Fibroblast of skin of right biceps (primary cell): ENCODE data around the gene BANP.
"Not testable (repeated sequence)": the region's sequence is repeated elsewhere in the genome, so short reads cannot be mapped to it uniquely, and the experiment has no call there.

ENCODE experiments used
- DNase-seq: peaks from one replicate; pipeline ENCODE4 v3.0.0-alpha.2; 2013

The BANP gene

GRCh38 chr16:88067530-88068411, 116.5 kb downstream of the BANP start:
- DNase-seq: no peak

GRCh38 chr16:88068476-88069396, 117.5 kb downstream of the BANP start:
- DNase-seq: no peak

GRCh38 chr16:88069397-88070168, 118.3 kb downstream of the BANP start:
- no peak for DNase-seq

- no peak for DNase-seq
These were observed 119.1 kb downstream of the BANP start for GRCh38 chr16:88070341-88070740.

GRCh38 chr16:88070989-88071625, 119.9 kb downstream of the BANP start:
- no peak for DNase-seq

DNA sequence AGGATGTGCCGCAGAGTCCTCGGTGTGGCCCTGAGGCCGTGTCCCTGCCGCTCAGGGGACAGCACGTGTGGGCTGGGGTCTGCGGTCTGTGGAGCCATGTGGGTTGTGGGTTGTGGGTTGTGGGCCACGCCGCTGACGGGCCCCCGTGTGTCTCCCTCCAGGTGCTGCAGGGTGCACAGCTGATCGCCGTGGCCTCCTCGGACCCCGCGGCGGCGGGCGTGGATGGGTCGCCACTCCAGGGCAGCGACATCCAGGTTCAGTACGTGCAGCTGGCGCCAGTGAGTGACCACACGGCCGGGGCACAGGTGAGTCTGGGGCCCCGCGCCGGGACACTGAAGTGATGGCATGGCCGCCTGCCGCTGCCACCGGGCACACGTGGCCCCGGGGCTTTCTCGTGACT, 120.7 kb downstream of the BANP start:
- no peak for DNase-seq

GRCh38 chr16:88072571-88073001, 121.4 kb downstream of the BANP start:
- no peak for DNase-seq

DNA sequence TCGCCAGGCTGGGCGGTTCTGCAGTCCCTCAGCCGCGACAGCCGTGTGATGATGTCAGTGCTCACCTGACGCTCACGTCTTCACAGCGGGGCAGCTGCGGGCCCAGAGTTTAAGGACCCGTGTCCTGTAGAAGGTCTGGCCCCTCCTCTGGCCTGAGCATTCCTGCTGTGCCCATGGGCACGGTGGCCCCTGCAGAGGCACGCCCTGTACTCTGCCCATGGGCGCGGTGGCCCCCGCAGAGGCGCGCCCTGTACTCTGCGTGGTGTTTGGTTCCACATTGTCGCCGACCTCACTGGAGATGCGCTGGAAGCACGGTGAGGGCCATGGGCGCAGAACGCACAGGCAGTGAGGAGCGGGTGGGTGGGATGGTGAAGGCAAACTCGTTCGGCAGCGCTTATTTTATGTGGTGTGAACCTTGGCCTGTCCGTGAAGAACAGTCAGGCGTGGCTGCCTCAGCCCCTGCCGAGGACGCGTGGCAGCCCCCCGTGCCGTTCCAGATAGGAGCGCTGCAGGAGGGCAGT, 122.0 kb downstream of the BANP start:
- no peak for DNase-seq

GRCh38 chr16:88074041-88074440, 122.8 kb downstream of the BANP start:
- no peak for DNase-seq

- no peak for DNase-seq
These were observed 125.1 kb downstream of the BANP start for GRCh38 chr16:88076211-88076931.

DNA sequence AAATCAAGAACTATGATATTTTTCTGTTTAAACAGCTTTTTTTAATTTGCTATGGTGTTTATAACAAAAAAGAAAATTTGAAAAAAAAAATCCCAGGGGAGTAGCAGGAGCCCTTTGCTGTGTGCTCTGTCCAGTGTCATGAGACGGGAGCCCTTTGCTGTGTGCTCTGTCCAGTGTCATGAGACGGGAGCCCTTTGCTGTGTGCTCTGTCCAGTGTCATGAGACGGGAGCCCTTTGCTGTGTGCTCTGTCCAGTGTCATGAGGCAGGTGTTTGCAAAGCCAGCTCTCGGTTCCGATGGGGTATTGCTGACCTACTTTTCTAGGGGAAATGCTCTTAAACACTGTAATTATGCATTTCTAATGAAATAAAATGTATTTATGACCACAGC, 125.7 kb downstream of the BANP start:
- DNase-seq: not testable (repeated sequence)

GRCh38 chr16:88077328-88078108, 126.3 kb downstream of the BANP start:
- DNase-seq: no peak

DNA sequence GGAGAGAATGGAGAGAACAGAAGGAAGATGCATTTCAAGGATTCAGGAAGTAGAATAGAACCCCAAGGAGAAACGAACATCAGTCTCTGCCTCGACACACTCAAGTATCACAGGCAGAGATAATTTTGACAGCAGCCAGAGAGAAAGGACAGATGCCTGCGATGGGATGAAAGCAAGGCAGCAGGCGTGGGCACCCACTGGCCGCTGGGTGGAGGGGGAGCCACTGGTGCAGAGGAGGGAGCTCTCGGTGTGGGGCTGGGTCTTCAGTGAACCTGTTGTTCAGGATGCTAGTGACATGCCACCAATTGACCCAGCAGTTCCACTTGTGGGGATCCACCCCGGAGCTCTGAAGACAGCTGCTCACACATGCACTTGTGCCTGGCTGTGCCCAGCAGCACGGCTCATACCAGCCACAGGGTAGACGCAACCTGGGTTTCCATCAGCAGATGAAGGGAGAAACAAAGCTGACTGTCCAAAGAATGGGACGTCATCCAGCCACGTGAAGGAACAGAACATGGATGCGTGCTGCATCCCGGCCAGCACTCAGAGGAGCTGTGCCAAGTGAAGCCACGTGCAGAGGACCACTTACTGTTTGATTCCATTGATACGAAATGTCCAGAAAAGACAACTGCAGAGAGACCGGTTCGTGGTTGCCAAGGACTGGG, 127.0 kb downstream of the BANP start:
- DNase-seq: no peak

GRCh38 chr16:88083582-88083981, 132.3 kb downstream of the BANP start:
- DNase-seq: no peak

GRCh38 chr16:88084881-88085280, 133.6 kb downstream of the BANP start:
- peak; percentile 47 for DNase-seq

DNA sequence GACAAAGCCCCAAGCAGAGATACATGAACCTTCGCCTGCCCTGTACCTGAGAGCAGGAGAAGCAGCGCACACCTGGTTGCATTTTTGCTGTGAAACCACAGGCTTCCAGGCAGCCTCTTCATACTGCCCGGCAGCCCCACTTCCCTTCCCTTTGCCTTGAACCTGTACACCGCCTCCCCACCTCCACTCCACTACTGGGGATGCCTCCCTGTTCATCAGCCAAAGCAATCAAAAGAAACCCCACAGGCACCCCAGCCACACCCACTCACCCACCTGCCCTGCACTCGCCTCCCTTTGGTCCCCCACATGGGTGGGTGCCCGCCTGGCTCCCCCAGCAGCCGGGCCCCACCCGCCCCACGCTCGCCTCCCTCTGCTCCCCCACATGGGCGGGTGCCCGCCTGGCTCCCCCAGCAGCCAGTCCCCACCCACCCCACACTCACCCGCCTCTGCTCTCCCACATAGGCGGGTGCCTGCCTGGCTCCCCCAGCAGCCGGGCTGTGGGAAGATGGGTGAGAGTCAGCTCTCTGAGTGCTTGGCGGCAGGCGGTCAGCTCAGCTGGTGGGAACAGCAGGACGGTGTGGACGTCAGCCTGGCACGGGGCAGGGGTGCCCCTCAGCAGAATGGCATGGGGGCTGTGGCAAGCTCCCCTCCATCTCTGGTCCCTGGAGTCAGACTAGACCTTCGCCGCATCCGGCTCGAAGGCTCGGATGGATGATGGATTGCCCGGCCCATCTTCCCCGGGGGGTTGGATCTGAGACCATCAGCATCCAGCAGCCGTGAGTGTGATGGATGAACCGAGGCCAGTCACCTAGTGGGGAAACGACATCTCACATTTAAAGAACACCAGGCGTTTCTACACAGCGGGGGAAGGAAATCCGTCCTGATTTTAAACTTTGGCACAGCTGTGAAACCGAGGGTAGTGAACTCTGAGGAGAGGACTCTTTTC, 135.6 kb downstream of the BANP start:
- no peak for DNase-seq

- DNase-seq: no peak
These were observed 136.3 kb downstream of the BANP start for GRCh38 chr16:88087517-88087877.

- DNase-seq: no peak
These were observed 136.9 kb downstream of the BANP start for GRCh38 chr16:88088161-88088581.

DNA sequence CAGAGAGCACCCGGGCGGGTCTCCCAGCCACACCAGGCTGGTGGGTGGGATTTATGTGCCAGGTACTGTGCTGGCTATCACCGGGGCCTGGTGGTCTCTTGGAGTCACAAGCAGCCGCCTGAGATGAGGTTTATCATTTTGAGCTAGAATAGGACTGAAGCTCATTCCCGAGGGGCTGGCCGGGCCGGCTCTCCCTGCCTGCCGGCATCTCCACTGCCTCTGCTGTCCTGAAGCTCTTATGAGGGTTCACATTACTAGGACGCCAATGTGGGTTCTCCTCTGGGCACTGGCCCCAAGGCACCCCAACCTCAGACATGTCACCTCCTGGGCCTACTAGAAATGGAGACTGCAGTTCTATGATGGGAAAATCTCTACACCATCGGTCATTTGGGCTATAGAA, 137.4 kb downstream of the BANP start:
- DNase-seq: not testable (repeated sequence)
